Small intestine (tissue), 7 donors: ENCODE data around the gene CCK. TPM values are rescaled to one million over a fixed set of nuclear protein-coding genes. Genes with fewer than 3 reads are reported as not detected.

Source experiments
- DNase-seq, 2 donors: peaks; one replicate each; pipeline versions ENCODE4 v3.0.0 to v3.0.0-alpha.2; 2013
- FAIRE-seq: peaks from 2 replicates; lab custom pipeline; 2012; peaks lifted over from hg19 to GRCh38; lab: Jason Lieb, UNC
- H3K27ac ChIP-seq, 3 donors: one replicate each; pipeline ENCODE4 v1.5.1; 2013; ENCODE audit warnings: low read length in 2 of 3, mild to moderate bottlenecking in 2 of 3, control low read depth in 1 of 3, inconsistent platforms in 1 of 3, low read depth in 1 of 3, moderate library complexity in 1 of 3
- H3K27me3 ChIP-seq, 3 donors: one replicate each; pipeline ENCODE4 v1.6.1; 2013; ENCODE audit warnings: low read length in 3 of 3, inconsistent platforms in 1 of 3; ENCODE audit not compliant: control insufficient read depth in 3 of 3, insufficient read depth in 3 of 3
- H3K36me3 ChIP-seq, 3 donors: one replicate each; pipeline ENCODE4 v1.6.1; 2013; ENCODE audit warnings: low read length in 3 of 3, inconsistent platforms in 1 of 3, low read depth in 1 of 3, mild to moderate bottlenecking in 1 of 3, moderate library complexity in 1 of 3; ENCODE audit not compliant: control insufficient read depth in 3 of 3, insufficient read depth in 2 of 3
- H3K4me1 ChIP-seq, 3 donors: one replicate each; pipeline ENCODE4 v1.6.1; 2013; ENCODE audit warnings: low read length in 2 of 3, inconsistent platforms in 1 of 3, low read depth in 1 of 3, mild to moderate bottlenecking in 1 of 3, moderate library complexity in 1 of 3; ENCODE audit not compliant: control insufficient read depth in 3 of 3, insufficient read depth in 2 of 3
- H3K4me3 ChIP-seq, 3 donors: one replicate each; pipeline ENCODE4 v1.5.1; 2013; ENCODE audit warnings: low read length in 3 of 3, control low read depth in 1 of 3, inconsistent platforms in 1 of 3, low read depth in 1 of 3, mild to moderate bottlenecking in 1 of 3, moderate library complexity in 1 of 3
- H3K9me3 ChIP-seq, 2 donors: one replicate each; pipeline ENCODE4 v1.6.1; 2013; ENCODE audit warnings: low read depth in 1 of 2, low read length in 1 of 2; ENCODE audit not compliant: control insufficient read depth in 2 of 2, insufficient read depth in 1 of 2
- WGBS, 3 donors: extraction: QIAGEN DNeasy Blood & Tissue Kit; methylation state at CpG; one replicate each; pipeline ENCODE4 v1.1.7; 2013; 5-methylcytosine and 5-hydroxymethylcytosine counted together
- polyA plus RNA-seq, 4 donors: library from polyadenylated mRNA; stranded (reverse) in 3 of 4; unstranded in 1 of 4; fragments of 200-250 nt in 3 of 4; fragments of 120-200 nt in 1 of 4; gene quantifications; one replicate each; pipeline versions ENCODE4 v1.2.1 to v1.2.3, GENCODE V29; 2013
- donor health status: healthy with polysubstance abuse.
- donor health status: control.
- donor health status: control.
- donor health status: Bipolar disorder and iron deficiency.
- donor health status: healthy.

Gene CCK
- polyA plus RNA-seq, 4 donors = 0.89 to 44.9 (median 22.9) TPM

DNA sequence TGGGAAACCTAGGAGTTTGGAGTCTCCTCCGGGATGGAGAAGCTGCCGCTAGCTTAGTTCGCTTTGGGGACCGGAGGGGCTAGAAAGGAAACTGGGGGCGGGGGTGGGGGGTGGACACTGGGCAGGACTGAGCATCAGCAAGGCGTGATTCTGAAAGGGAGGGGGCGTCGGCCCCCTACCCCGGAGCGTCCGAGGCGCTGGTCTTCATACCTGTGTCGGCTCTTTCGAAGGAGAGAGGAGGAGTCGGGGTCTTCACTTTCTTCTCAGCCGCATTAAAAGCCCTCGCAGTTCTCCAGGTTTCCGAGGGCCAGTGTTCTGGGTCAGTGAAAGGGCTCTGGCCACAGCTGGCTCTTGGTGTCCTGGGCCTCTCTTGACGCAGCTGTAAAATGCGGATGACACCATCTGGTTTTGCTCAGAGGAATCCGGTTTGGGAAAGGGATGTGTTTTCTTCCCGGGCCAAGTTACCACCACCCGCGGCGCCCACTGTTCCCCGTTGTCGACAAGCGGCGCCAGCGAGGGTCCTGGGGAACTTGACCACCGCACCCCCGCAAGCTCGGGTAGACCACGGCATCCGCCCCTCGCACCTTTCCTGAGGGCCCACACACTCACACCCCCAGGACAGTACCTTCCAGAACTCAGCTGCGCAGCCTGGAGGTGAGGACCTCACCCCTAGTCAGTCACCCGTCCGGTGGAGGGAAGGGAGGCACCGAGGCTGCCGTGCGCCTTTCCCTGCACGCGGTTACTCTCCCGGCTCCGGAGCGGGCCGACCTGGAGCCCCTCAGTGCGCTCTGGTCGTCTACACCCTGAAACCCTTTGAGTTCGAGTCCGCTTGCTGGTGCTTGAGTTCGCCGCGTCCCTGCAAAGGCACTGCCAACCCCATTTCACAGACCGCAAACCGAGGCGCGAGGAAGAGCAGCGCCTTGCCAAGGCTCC, 660 bp downstream of the CCK start:
- no peak for DNase-seq
- 15 to 25% (median 22%) methylated on average over 59 to 60 of the region's 60 CpGs for WGBS, 3 donors
- no peak overlapping the region for H3K27ac ChIP-seq
- H3K4me3 ChIP-seq = no peak overlapping the region
- no peak for FAIRE-seq
- peaks cover 11 to 76% (median 45%) of the 10 kb centered on the region in 3 donors for H3K27me3 ChIP-seq
- H3K36me3 ChIP-seq = no peaks in the 10 kb centered on the region
- H3K4me1 ChIP-seq = no peaks in the 10 kb centered on the region
- no peaks in the 10 kb centered on the region for H3K9me3 ChIP-seq

DNA sequence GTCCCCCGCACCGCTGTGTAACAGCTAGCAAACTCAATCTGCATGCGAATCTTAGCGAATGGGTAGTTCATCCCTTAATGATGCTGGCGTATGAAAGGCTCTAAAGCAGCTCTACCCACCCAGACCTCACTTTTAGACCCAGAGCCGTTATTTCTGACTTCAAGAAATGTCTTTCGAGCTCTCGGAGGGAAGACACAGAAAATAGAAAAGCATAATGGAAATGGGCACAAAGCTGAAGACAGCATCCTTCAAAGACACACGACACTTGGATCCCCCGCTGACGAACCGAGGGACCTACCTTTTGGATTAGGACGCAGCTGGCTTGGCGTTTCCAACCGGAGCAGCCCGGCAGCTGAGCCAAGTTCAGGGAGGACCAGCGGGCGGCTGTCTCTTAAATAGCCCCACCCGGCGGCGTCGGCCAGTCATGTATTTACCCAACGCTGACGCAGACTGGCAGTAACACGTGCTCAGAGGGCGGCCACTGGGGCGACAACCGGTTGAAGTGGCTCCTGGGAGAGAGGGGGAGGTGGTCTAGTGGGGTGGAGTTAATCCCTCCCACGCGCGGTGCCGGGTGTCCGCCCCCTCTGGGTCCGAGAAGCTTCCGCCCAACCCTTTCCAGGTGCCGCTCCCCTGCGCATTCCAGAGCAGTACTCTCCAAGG, 1.5 kb downstream of the CCK start:
- 11 to 21% (median 14%) methylated on average over 36 to 37 of the region's 37 CpGs for WGBS, 3 donors
- peaks cover 11 to 82% (median 46%) of the 10 kb centered on the region in 3 donors for H3K27me3 ChIP-seq
- no peaks in the 10 kb centered on the region for H3K9me3 ChIP-seq
- no peak overlapping the region for H3K4me3 ChIP-seq
- H3K27ac ChIP-seq = no peak overlapping the region
- H3K36me3 ChIP-seq = no peaks in the 10 kb centered on the region
- DNase-seq = peak; percentile 37 to 54
- no peaks in the 10 kb centered on the region for H3K4me1 ChIP-seq
- no peak for FAIRE-seq

DNA sequence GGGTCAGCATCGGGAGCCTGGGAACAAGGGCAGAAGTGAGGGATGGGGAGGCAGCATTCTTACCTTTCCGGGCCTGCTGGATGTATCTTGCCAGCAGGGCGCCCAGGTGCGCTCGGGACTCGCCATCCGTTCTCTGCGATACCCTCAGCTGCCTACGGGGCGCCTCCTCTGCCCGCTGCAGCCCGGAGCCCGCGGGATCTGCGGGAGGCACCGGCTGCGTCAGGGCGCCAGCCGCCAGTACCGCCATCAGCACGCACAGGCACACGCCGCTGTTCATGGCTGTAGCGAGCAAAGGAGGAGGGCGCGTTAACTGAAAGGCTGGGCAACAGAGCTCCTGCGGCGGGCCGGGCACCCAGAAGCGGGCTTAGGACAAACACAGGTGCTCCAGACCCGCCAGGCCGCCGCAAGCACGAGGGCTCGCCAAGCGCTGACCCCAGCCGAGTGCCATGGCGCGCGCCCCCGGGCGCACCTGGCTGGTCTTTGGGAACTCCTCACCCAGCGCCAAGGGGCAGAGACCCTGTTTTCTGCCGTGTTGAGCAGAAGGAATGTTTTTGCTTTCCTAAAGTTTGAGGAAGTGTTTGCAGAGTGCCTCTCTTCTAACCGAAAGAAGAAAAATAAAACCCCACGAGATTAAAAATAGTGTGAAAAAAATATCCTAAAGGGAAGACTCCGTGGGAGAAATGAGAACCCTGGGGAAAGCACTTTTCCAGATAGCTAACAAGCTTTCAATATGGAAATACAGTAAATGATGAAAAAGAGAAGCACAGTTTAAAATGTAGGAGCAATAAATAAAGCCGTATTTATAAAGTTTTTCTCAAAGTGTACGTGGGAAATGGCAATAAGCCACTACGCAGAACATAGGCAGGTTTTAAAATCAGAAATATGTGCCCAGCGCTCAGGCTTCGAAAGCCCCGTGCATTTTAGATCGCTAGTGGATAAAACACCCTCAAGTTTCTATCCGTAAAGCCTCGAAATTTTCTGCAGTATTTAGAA, 2.3 kb downstream of the CCK start:
- Histone ChIP-seq H3K27me3 (peaks cover 11 to 75% (median 43%) of the 10 kb centered on the region in 3 donors), H3K27ac (no peak overlapping the region), H3K9me3 (no peaks in the 10 kb centered on the region), H3K4me1 (no peaks in the 10 kb centered on the region), H3K4me3 (peak overlapping the region in 1 of 3 donors; percentile 11), H3K36me3 (no peaks in the 10 kb centered on the region)
- DNase-seq = peak; percentile 9 to 36
- 11% methylated on average over 53 to 56 of the region's 56 CpGs for WGBS, 3 donors
- no peak for FAIRE-seq

DNA sequence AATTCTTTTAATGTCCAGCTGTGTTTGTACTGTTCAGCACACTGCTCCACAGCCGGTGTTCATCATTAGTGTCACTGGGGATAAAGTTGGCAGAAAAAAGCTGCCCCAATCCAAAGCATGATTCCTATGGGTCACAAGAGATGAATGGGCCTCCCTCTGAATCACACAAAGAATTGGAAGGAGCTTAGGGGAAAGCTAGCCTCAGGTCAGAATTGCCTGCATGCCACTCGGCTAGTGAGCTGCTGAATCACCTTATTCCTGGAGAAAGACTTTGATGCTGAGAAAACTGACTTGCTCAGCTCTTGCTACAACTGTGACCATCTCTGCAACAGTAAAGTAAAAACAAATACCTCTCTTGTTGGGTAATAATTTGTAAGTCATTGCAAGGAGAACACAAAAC, 3.5 kb downstream of the CCK start:
- FAIRE-seq (no peak), DNase-seq (no peak)
- Histone ChIP-seq H3K27me3 (peaks cover 11 to 66% (median 37%) of the 10 kb centered on the region in 3 donors), H3K9me3 (no peaks in the 10 kb centered on the region), H3K36me3 (no peaks in the 10 kb centered on the region), H3K27ac (no peak overlapping the region), H3K4me1 (no peaks in the 10 kb centered on the region), H3K4me3 (no peak overlapping the region)
- 50 to 54% (median 50%) methylated on average over 2 of the region's 2 CpGs for WGBS, 3 donors

DNA sequence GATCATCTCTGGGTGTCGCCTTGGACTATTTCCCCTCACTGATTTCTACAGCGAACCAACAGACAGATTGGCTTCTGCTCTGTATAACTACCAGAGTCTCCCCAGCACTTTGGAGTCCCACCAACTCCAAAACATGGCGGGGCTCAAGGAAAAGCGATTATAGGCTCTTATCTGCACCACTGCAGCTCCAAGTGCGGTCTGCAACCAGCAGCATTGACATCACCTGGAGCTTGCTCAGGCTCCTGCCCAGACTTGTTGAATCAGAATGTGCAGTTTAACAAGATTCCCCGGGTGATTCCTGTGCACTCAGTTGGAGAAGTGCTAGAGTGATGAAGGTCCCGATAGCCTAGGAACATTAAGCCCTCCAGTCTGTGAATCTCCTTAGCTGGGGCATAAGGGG, 9.0 kb downstream of the CCK start:
- DNase-seq = no peak
- 67 to 71% (median 69%) methylated on average over 7 of the region's 7 CpGs for WGBS, 3 donors
- no peak overlapping the region for H3K27ac ChIP-seq
- no peak overlapping the region for H3K4me3 ChIP-seq
- peaks cover 0 to 31% (median 7%) of the 10 kb centered on the region in 3 donors for H3K27me3 ChIP-seq
- no peaks in the 10 kb centered on the region for H3K36me3 ChIP-seq
- no peaks in the 10 kb centered on the region for H3K4me1 ChIP-seq
- no peaks in the 10 kb centered on the region for H3K9me3 ChIP-seq
- no peak for FAIRE-seq

DNA sequence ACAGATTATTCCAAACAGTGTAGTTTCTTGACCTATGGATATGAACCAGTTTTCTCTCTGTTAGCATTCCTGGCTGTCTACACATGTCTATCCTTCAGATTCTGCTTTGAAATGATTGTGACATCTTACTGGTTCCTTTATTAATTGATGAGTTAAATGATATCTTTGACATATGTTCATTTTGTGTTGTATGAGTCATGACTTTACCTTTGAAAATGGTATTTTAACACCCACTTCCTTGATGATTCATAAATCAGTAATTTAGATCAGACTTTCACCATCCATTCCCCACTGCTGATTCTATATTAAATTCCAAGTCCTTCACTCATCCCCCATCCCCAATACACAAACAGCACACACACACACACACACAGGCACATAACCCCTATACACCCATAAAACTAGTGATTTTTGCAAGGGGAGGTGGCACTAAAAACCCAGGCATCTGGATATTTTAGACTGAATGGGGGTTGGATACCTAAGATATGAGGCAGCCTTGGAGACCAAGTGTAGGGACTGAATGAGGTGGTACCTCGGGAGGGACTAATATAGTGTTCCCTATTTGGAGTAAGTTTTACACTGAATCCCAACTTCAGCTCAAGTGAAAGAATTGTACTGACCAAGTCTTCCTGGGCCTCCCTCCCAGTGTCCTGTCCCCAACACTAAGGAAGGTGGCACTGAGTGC, 9.7 kb downstream of the CCK start:
- Histone ChIP-seq H3K27ac (no peak overlapping the region), H3K4me1 (no peaks in the 10 kb centered on the region), H3K4me3 (no peak overlapping the region), H3K36me3 (no peaks in the 10 kb centered on the region), H3K9me3 (no peaks in the 10 kb centered on the region), H3K27me3 (peaks cover 0 to 31% (median 7%) of the 10 kb centered on the region in 3 donors)
- DNase-seq (peak in 1 of 2 donors; percentile 19), FAIRE-seq (no peak)
- WGBS, 3 donors = 79 to 92% (median 83%) methylated on average over 1 of the region's 1 CpG

DNA sequence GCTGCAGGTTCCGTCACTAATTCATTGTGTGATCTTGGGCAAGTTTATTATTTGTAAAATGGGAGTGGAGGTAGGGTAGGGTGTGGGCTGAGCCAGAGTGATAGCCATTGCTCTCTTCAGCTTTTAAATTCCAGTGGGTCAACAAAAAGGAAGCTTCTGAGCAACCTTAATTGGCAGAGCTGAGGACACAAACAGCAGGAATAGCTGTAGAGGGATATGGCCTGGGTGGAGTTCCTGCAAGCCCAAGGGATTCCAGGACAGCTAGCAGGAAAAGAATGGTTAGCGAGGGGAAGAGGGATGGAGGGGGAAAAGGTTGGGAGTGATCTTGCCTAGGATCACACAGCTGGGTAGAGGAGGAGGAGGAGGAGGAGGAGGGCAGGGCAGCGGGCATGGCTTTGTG, 11.4 kb downstream of the CCK start:
- DNase-seq = no peak
- WGBS, 3 donors = 56 to 76% (median 74%) methylated on average over 3 of the region's 3 CpGs
- no peak overlapping the region for H3K4me3 ChIP-seq
- H3K36me3 ChIP-seq = no peaks in the 10 kb centered on the region
- H3K27ac ChIP-seq = no peak overlapping the region
- H3K9me3 ChIP-seq = no peaks in the 10 kb centered on the region
- H3K27me3 ChIP-seq = peaks cover 0 to 19% (median 0%) of the 10 kb centered on the region in 3 donors
- FAIRE-seq = no peak
- H3K4me1 ChIP-seq = no peaks in the 10 kb centered on the region
